GM12878 (cell line): ENCODE data around the gene HLA-DMA. TPM values are rescaled to one million over a fixed set of nuclear protein-coding genes. Genes with fewer than 3 reads are reported as not detected.

ENCODE experiments used
- ATAC-seq: fragments of 200-7000 bp; cut with Tn5 transposase; 3 replicates; pipeline ENCODE4 v1.9.1; 2020; ENCODE audit warnings: mild to moderate bottlenecking, moderate library complexity
- BruUV-seq: library from RNA; stranded (reverse); fragments of 400-500 nt; replicated peaks from 2 replicates; lab custom pipeline; 2021; lab: Mats Ljungman, UMichigan
- CTCF ChIA-PET: fragments of 300-600 bp; sonication (Branson Sonifier 250); formaldehyde crosslinking; extraction: SDS; loops from one replicate; lab custom pipeline; 2021; ENCODE audit warnings: inconsistent platforms; lab: Yijun Ruan, JAX
- POLR2A ChIA-PET: fragments of 350-600 bp; formaldehyde crosslinking; extraction: SDS; loops from one replicate; lab custom pipeline; 2021; ENCODE audit warnings: inconsistent platforms; lab: Charles Lee
- RAD21 ChIA-PET: fragments of 300-600 bp; sonication (Branson Sonifier 250); formaldehyde crosslinking; loops from one replicate; lab custom pipeline; 2023; ENCODE audit warnings: antibody characterized with exemption; ENCODE audit not compliant: unreplicated experiment; lab: Charles Lee
- SMC1A ChIA-PET: fragments of 300-600 bp; sonication (Branson Sonifier 250); formaldehyde crosslinking; loops from one replicate; lab custom pipeline; 2023; ENCODE audit not compliant: unreplicated experiment, uncharacterized antibody; lab: Charles Lee
- DNase-seq: peaks from one replicate; pipeline ENCODE4 v3.0.0-alpha.2; 2011; ENCODE audit warnings: low read depth, low spot score
- FAIRE-seq: peaks from 3 replicates; lab custom pipeline; 2011; peaks lifted over from hg19 to GRCh38; lab: Jason Lieb, UNC
- H2AFZ ChIP-seq: 2 replicates; pipeline ENCODE4 v1.6.0; 2011; ENCODE audit warnings: low read depth, low read length, control low read depth; ENCODE audit not compliant: control insufficient read depth
- H3K27ac ChIP-seq: 2 replicates; pipeline ENCODE4 v1.5.1; 2011; ENCODE audit warnings: control low read depth; ENCODE audit not compliant: control insufficient read depth, insufficient read depth
- H3K27me3 ChIP-seq, 2 experiments: replicated peaks in 1 of 2; 2 replicates each; pipeline versions ENCODE4 v1.6.0 to v1.6.1; 2011; ENCODE audit warnings: low read length in 1 of 2; ENCODE audit not compliant: control insufficient read depth in 2 of 2, insufficient read depth in 2 of 2
- H3K36me3 ChIP-seq, 2 experiments: 2 replicates each; pipeline ENCODE4 v1.5.1; 2011; ENCODE audit warnings: low read length in 1 of 2; ENCODE audit not compliant: control insufficient read depth in 2 of 2, insufficient read depth in 2 of 2
- H3K4me1 ChIP-seq: 2 replicates; pipeline ENCODE4 v1.6.1; 2011; ENCODE audit warnings: mild to moderate bottlenecking, low read length, moderate library complexity, mixed read lengths; ENCODE audit not compliant: control insufficient read depth, insufficient read depth
- H3K4me2 ChIP-seq: 2 replicates; pipeline ENCODE4 v1.6.0; 2011; ENCODE audit warnings: control low read depth; ENCODE audit not compliant: control insufficient read depth, insufficient read depth
- H3K4me3 ChIP-seq: fragments of 200-600 bp; sonication (generic); 2 replicates; pipeline ENCODE4 v1.5.1; 2016
- H3K79me2 ChIP-seq: 2 replicates; pipeline ENCODE4 v1.6.0; 2011; ENCODE audit warnings: low read length; ENCODE audit not compliant: control insufficient read depth, insufficient read depth
- H3K9ac ChIP-seq: 2 replicates; pipeline ENCODE4 v1.8.0; 2011; ENCODE audit warnings: low read length, control low read depth, mixed read lengths; ENCODE audit not compliant: control insufficient read depth, insufficient read depth
- H3K9me3 ChIP-seq: replicated peaks from 3 replicates; pipeline ENCODE4 v1.5.1; 2011; ENCODE audit warnings: mild to moderate bottlenecking, low read length; ENCODE audit not compliant: control insufficient read depth, insufficient read depth
- H4K20me1 ChIP-seq: 2 replicates; pipeline ENCODE4 v1.6.0; 2011; ENCODE audit not compliant: control insufficient read depth, insufficient read depth
- POLR2AphosphoS2 ChIP-seq: IDR thresholded peaks from 2 replicates; pipeline ENCODE4 v1.6.1; 2011; ENCODE audit warnings: low read depth, mild to moderate bottlenecking, low read length, improper control_type of control experiment, moderate library complexity
- SPI1 ChIP-seq: IDR thresholded peaks from 2 replicates; pipeline ENCODE4 v1.6.1; 2011; ENCODE audit warnings: low read depth, mild to moderate bottlenecking, low read length, moderate library complexity, borderline replicate concordance; ENCODE audit not compliant: insufficient read depth
- SUPT20H ChIP-seq: IDR thresholded peaks from 2 replicates; pipeline ENCODE4 v1.6.1; 2011; ENCODE audit warnings: low read depth, mild to moderate bottlenecking, low read length, moderate library complexity, borderline replicate concordance; ENCODE audit not compliant: control insufficient read depth
- ZBED1 ChIP-seq: IDR thresholded peaks from 2 replicates; pipeline ENCODE4 v1.6.1; 2016; ENCODE audit warnings: borderline replicate concordance
- WGBS: methylation state at CpG from one replicate; pipeline ENCODE4 v1.1.6; 2016; ENCODE audit warnings: low lambda C conversion rate; ENCODE audit not compliant: insufficient replicate concordance, insufficient coverage; ENCODE audit errors: missing lambda C conversion rate; 5-methylcytosine and 5-hydroxymethylcytosine counted together
- in situ Hi-C: fragments of 300-500 bp; cut with MboI; formaldehyde crosslinking; loops from 9 replicates; pipeline ENCODE4 v1.14.3; 2018; ENCODE audit warnings: mixed read lengths
- intact Hi-C: fragments of 100-400 bp; cut with micrococcal nuclease; formaldehyde crosslinking; loops from one replicate; pipeline ENCODE4 v1.14.2; 2022; ENCODE audit not compliant: unreplicated experiment
- polyA plus RNA-seq, 11 experiments: library from polyadenylated mRNA; depleted of rRNA in 4 of 11; unstranded in 6 of 11; stranded (reverse) in 5 of 11; fragments of >200 nt; fragmentation: Nextera tagmentation in 4 of 11; fragmentation: Illumina TruSeq in 1 of 11; extraction: Ambion mirVana in 4 of 11; extraction: Trizol in 1 of 11; gene quantifications; 1 replicate in 1 of 11; 2 replicates in 10 of 11; pipeline versions ENCODE4 v1.2.1 to v1.2.3, GENCODE V29; 2011 to 2016; ENCODE audit warnings: inconsistent platforms in 2 of 11, missing spikeins in 2 of 11, low read depth in 1 of 11
- total RNA-seq, 4 experiments: library from RNA; depleted of rRNA in 3 of 4; stranded (reverse); fragments of >200 nt in 3 of 4; fragmentation: Illumina TruSeq in 1 of 4; extraction: Trizol in 1 of 4; gene quantifications; 2 replicates each; pipeline versions ENCODE4 v1.2.1 to v1.2.3, GENCODE V29; 2013 to 2021

Gene HLA-DMA
- total and polyA plus RNA-seq, 10 of the 15 experiments (the other 5 are each of a cell fraction or from before 2014, with no cell fraction given) = 177 to 552 (median 309) TPM

GRCh38 chr6:32950010-32950409 is 2.9 kb downstream of the HLA-DMA start:
- ChIA-PET POLR2A (interaction anchor here (0.6 to 13.5 kb wide), 8 partner anchors 9 to 96 kb away, joined by 3 to 486 read pairs (median 8); partner anchors contain the start of genes BRD2, HLA-DMB, PSMB9 and TAP1), SMC1A (interaction anchor here (0.9 to 11.3 kb wide), 7 partner anchors 12 to 111 kb away, joined by 3 to 354 read pairs (median 10); partner anchors contain the start of genes BRD2, HLA-DMB and TAP2), CTCF (interaction anchor here (0.6 to 13.5 kb wide), 8 partner anchors 8 to 101 kb away, joined by 3 to 532 read pairs (median 42); partner anchors contain the start of genes BRD2 and HLA-DMB), RAD21 (interaction anchor here (0.6 to 7.7 kb wide), 14 partner anchors 9 to 82 kb away, joined by 3 to 114 read pairs (median 6); partner anchors contain the start of gene HLA-DMB)
- Histone ChIP-seq H3K27ac (peak overlapping the region; percentile 28; the same call in 1 of the 2 replicates), H4K20me1 (no peaks in the 10 kb centered on the region), H3K36me3 (peaks cover 0 to 4% of the 10 kb centered on the region in 2 experiments; a peak in 2 of 4 replicates), H3K4me2 (peak overlapping the region; percentile 77), H2AFZ (no peak overlapping the region), H3K27me3 (no peaks in the 10 kb centered on the region), H3K9ac (no peak overlapping the region), H3K4me3 (peak overlapping the region; percentile 72), H3K4me1 (peaks cover 53% of the 10 kb centered on the region), H3K9me3 (no peaks in the 10 kb centered on the region; the same call in 2 of the 3 replicates), H3K79me2 (peaks cover 61% of the 10 kb centered on the region)
- no peak for DNase-seq
- intact Hi-C loops (no loop called here), in situ Hi-C loops (loop anchor here (25.0 kb wide), 2 partner anchors 1388 to 1712 kb away; partner anchors contain the start of gene LTA)
- FAIRE-seq = no peak
- 54% methylated on average over 3 of the region's 3 CpGs for WGBS
- BruUV-seq = no TSS peak
- TF ChIP-seq SUPT20H (no peak), SPI1 (peak; percentile 44; the same call in 1 of the 2 replicates), POLR2AphosphoS2 (0 out of 2 replicates have a peak, but pooled peaks have one; percentile 42), ZBED1 (no peak)
- ATAC-seq = no peak
